RWPE1 (cell line): Measurements from ENCODE around the gene ARHGEF12.

Source experiments
- CTCF ChIA-PET: fragments of 350-600 bp; sonication (Branson Sonifier 250); formaldehyde crosslinking; extraction: SDS; loops from one replicate; lab custom pipeline; 2021; lab: Yijun Ruan, JAX
- POLR2A ChIA-PET: fragments of 400-600 bp; formaldehyde crosslinking; extraction: SDS; loops from one replicate; lab custom pipeline; 2020; ENCODE audit warnings: antibody characterized with exemption; ENCODE audit not compliant: low non-redundant PET; lab: Yijun Ruan, JAX
- DNase-seq: peaks from one replicate; pipeline ENCODE4 v3.0.0; 2012; ENCODE audit warnings: low spot score
- H3K27ac ChIP-seq: fragments of 450-650 bp; 2 replicates; pipeline ENCODE4 v1.5.1; 2017
- CTCF ChIP-seq: fragments of 450-650 bp; conservative IDR thresholded peaks from 2 replicates; pipeline ENCODE4 v1.5.1; 2017; ENCODE audit warnings: low read depth, mild to moderate bottlenecking

The ARHGEF12 gene

GRCh38 chr11:120525261-120526171 is 189.3 kb downstream of the ARHGEF12 start:
- H3K27ac ChIP-seq: no peak overlapping the region
- CTCF ChIA-PET: interaction anchor here (0.6 to 0.8 kb wide), 2 partner anchors 14 to 18 kb away, joined by 3 to 7 read pairs; partner anchors contain the start of gene GRIK4
- POLR2A ChIA-PET: no interaction called here
- DNase-seq: no peak
- no peak for TF ChIP-seq CTCF

GRCh38 chr11:120526241-120526640 is 190.0 kb downstream of the ARHGEF12 start:
- POLR2A ChIA-PET: no interaction called here
- CTCF ChIA-PET: interaction anchor here (0.6 to 0.8 kb wide), 2 partner anchors 15 to 18 kb away, joined by 3 to 7 read pairs; partner anchors contain the start of gene GRIK4
- no peak for DNase-seq
- no peak overlapping the region for H3K27ac ChIP-seq
- no peak for TF ChIP-seq CTCF

- ChIA-PET CTCF (no interaction called here), POLR2A (no interaction called here)
- DNase-seq: no peak
- no peak overlapping the region for H3K27ac ChIP-seq
- TF ChIP-seq CTCF: no peak
Measured at GRCh38 chr11:120527111-120527761, 191.0 kb downstream of the ARHGEF12 start.

- no peak for DNase-seq
- TF ChIP-seq CTCF: no peak
- ChIA-PET POLR2A (no interaction called here), CTCF (no interaction called here)
- no peak overlapping the region for H3K27ac ChIP-seq
Measured at GRCh38 chr11:120528749-120529148, 192.5 kb downstream of the ARHGEF12 start.

- CTCF ChIA-PET: no interaction called here
- no peak overlapping the region for H3K27ac ChIP-seq
- TF ChIP-seq CTCF: no peak
- DNase-seq: no peak
- POLR2A ChIA-PET: no interaction called here
Measured at GRCh38 chr11:120529214-120529613, 193.0 kb downstream of the ARHGEF12 start.

GRCh38 chr11:120529911-120530310 is 193.7 kb downstream of the ARHGEF12 start:
- POLR2A ChIA-PET: no interaction called here
- no peak for TF ChIP-seq CTCF
- CTCF ChIA-PET: no interaction called here
- no peak for DNase-seq
- no peak overlapping the region for H3K27ac ChIP-seq
